ENCODE results near the gene PAX5. TPM values are rescaled to one million over a fixed set of nuclear protein-coding genes. Genes with fewer than 3 reads are reported as not detected.

The PAX5 gene
- total and polyA plus RNA-seq, 2 donors (not counting 1 experiment from before 2014, with no cell fraction given), result not detected

DNA sequence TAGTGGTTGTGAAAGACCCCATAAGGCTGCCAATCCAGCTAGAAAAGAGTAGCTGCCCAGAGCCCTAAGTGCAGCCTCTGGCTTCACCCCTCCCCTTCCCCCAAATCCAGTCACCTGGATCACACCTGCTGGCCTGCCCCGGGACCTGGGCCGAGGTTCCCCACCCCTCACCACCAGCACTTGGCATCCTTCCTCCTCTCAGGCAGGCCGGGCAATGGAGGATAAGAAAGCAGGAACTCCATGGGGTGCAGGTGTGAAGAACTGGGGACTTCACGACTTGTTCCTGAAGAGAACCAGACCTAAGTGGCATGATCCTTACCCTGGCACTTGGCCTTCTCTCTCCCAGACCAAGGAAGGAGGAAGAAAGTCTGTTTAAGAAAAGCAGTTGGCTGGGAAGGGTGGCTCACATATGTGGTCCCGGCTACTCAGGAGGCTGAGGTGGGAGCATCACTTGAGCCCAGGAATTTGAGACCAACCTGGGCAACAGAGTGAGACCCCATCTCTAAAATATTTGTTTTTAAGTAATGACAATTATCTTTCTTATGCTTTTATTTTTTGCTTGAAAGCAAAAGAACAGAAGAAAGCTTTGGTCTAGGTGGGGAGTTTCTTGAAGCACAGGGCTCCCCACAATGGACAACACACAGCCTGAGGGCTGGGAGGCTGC, 131.1 kb downstream of the PAX5 start:
- DNase-seq (ENCODE audit: low read depth in 2 of 2), result no peak
- no peaks in the 10 kb centered on the region for H3K79me2 ChIP-seq (ENCODE audit: control insufficient read depth, insufficient read depth, low read length)
- TF ChIP-seq, protein P1, sequence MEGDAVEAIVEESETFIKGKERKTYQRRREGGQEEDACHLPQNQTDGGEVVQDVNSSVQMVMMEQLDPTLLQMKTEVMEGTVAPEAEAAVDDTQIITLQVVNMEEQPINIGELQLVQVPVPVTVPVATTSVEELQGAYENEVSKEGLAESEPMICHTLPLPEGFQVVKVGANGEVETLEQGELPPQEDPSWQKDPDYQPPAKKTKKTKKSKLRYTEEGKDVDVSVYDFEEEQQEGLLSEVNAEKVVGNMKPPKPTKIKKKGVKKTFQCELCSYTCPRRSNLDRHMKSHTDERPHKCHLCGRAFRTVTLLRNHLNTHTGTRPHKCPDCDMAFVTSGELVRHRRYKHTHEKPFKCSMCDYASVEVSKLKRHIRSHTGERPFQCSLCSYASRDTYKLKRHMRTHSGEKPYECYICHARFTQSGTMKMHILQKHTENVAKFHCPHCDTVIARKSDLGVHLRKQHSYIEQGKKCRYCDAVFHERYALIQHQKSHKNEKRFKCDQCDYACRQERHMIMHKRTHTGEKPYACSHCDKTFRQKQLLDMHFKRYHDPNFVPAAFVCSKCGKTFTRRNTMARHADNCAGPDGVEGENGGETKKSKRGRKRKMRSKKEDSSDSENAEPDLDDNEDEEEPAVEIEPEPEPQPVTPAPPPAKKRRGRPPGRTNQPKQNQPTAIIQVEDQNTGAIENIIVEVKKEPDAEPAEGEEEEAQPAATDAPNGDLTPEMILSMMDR (conservative IDR thresholded peaks at IDR 0.05 in 1 of 2, IDR thresholded peaks at IDR 0.05 in 1 of 2; ENCODE audit: low read depth in 1 of 2, low read length in 2 of 2), result no peak
- TF ChIP-seq EZH2 (IDR thresholded peaks at IDR 0.05; ENCODE audit: low read length, missing control alignments), result no peak
- no peak overlapping the region for H3K27ac ChIP-seq (ENCODE audit: insufficient read depth, low read length)
- H3K4me3 ChIP-seq (replicated peaks in 1 of 4; ENCODE audit: control extremely low read depth in 1 of 4, insufficient read depth in 1 of 4, low read depth in 3 of 4, low read length in 4 of 4), result no peak overlapping the region
- H3K4me2 ChIP-seq (ENCODE audit: extremely low read depth, insufficient read depth, low read length), result no peak overlapping the region
- no peaks in the 10 kb centered on the region for H3K9me3 ChIP-seq (ENCODE audit: control insufficient read depth, insufficient read depth, low read depth, low read length)
- no peaks in the 10 kb centered on the region for H3K4me1 ChIP-seq (ENCODE audit: control insufficient read depth, extremely low read depth, insufficient read depth, low read length)
- H4K20me1 ChIP-seq (ENCODE audit: control insufficient read depth, extremely low read depth, insufficient read depth, low read length), result no peaks in the 10 kb centered on the region
- no peak overlapping the region for H3K9ac ChIP-seq (ENCODE audit: insufficient read depth, low read length)
- H3K27me3 ChIP-seq (ENCODE audit: control insufficient read depth, insufficient read depth, low read length), result peaks cover 13% of the 10 kb centered on the region
- H2AFZ ChIP-seq (ENCODE audit: low read length), result no peak overlapping the region
- no peaks in the 10 kb centered on the region for H3K36me3 ChIP-seq (ENCODE audit: control insufficient read depth, insufficient read depth, low read length)

DNA sequence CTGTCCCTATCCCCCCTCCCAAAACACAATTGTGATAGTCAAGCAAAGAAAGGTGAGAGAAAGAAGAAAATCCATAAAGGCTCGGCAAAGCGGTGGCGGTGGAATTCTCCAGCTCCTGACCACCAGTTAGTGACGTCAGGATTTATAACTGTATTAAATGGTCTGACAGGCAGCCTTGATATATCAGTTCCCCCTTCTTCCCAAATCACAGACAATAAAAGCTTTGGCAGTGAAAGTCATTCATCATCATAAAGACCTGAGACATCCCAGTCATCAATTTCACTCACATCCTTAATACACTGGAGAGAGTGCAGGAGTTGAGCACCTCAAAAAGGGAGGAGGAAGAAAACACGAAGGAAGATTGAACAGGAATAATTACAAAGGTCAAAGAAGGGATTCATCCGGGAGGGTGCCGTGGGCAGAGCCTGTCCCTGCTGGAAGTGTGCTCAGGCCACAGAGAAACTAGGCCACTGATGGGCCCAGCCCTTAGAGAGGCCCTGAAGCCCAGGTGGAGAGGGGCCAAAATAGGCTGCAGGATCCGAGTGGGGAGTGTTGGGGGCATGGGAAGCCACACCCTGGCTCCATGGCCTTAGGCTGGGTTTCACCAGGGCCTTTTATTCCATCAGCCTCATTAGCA, 131.9 kb downstream of the PAX5 start:
- no peak for DNase-seq (ENCODE audit: low read depth in 2 of 2)
- H3K36me3 ChIP-seq (ENCODE audit: control insufficient read depth, insufficient read depth, low read length), result no peaks in the 10 kb centered on the region
- H3K4me1 ChIP-seq (ENCODE audit: control insufficient read depth, extremely low read depth, insufficient read depth, low read length), result no peaks in the 10 kb centered on the region
- H3K79me2 ChIP-seq (ENCODE audit: control insufficient read depth, insufficient read depth, low read length), result no peaks in the 10 kb centered on the region
- H2AFZ ChIP-seq (ENCODE audit: low read length), result no peak overlapping the region
- no peaks in the 10 kb centered on the region for H4K20me1 ChIP-seq (ENCODE audit: control insufficient read depth, extremely low read depth, insufficient read depth, low read length)
- no peak overlapping the region for H3K9ac ChIP-seq (ENCODE audit: insufficient read depth, low read length)
- TF ChIP-seq, protein P1 (conservative IDR thresholded peaks at IDR 0.05 in 1 of 2, IDR thresholded peaks at IDR 0.05 in 1 of 2; ENCODE audit: low read depth in 1 of 2, low read length in 2 of 2), result no peak
- TF ChIP-seq EZH2 (IDR thresholded peaks at IDR 0.05; ENCODE audit: low read length, missing control alignments), result no peak
- no peak overlapping the region for H3K27ac ChIP-seq (ENCODE audit: insufficient read depth, low read length)
- H3K4me3 ChIP-seq (replicated peaks in 1 of 4; ENCODE audit: control extremely low read depth in 1 of 4, insufficient read depth in 1 of 4, low read depth in 3 of 4, low read length in 4 of 4), result no peak overlapping the region
- no peak overlapping the region for H3K4me2 ChIP-seq (ENCODE audit: extremely low read depth, insufficient read depth, low read length)
- peaks cover 14% of the 10 kb centered on the region for H3K27me3 ChIP-seq (ENCODE audit: control insufficient read depth, insufficient read depth, low read length)
- no peaks in the 10 kb centered on the region for H3K9me3 ChIP-seq (ENCODE audit: control insufficient read depth, insufficient read depth, low read depth, low read length)

DNA sequence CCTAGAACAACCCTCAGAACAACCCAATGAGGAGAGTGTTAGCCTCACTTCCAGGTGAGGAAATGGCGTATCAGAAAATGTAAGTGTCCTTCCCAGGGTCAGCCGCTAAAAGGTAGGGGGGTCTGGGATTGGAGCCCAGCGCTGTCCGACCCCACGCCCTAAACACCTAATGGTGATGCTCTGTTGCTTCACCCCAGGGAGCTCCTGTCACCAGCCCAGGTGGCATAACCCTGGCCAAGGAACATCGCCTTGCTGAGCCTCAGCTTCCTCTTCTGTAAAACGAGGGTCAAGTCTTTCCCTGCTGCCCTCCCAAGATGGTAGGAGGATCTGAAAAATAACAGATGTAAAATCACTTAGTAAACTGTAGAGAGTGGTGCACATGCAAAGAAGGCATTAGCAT, 132.5 kb downstream of the PAX5 start:
- TF ChIP-seq, protein P1 (conservative IDR thresholded peaks at IDR 0.05 in 1 of 2, IDR thresholded peaks at IDR 0.05 in 1 of 2; ENCODE audit: low read depth in 1 of 2, low read length in 2 of 2), result no peak
- TF ChIP-seq EZH2 (IDR thresholded peaks at IDR 0.05; ENCODE audit: low read length, missing control alignments), result no peak
- Histone ChIP-seq H3K4me1 (ENCODE audit: control insufficient read depth, extremely low read depth, insufficient read depth, low read length) (no peaks in the 10 kb centered on the region), H4K20me1 (ENCODE audit: control insufficient read depth, extremely low read depth, insufficient read depth, low read length) (no peaks in the 10 kb centered on the region), H3K27me3 (ENCODE audit: control insufficient read depth, insufficient read depth, low read length) (peaks cover 13% of the 10 kb centered on the region), H3K36me3 (ENCODE audit: control insufficient read depth, insufficient read depth, low read length) (no peaks in the 10 kb centered on the region), H3K4me2 (ENCODE audit: extremely low read depth, insufficient read depth, low read length) (no peak overlapping the region), H3K79me2 (ENCODE audit: control insufficient read depth, insufficient read depth, low read length) (no peaks in the 10 kb centered on the region), H2AFZ (ENCODE audit: low read length) (no peak overlapping the region), H3K27ac (ENCODE audit: insufficient read depth, low read length) (no peak overlapping the region), H3K9ac (ENCODE audit: insufficient read depth, low read length) (no peak overlapping the region), H3K4me3 (replicated peaks in 1 of 4; ENCODE audit: control extremely low read depth in 1 of 4, insufficient read depth in 1 of 4, low read depth in 3 of 4, low read length in 4 of 4) (no peak overlapping the region), H3K9me3 (ENCODE audit: control insufficient read depth, insufficient read depth, low read depth, low read length) (no peaks in the 10 kb centered on the region)
- DNase-seq (ENCODE audit: low read depth in 2 of 2), result no peak
